ENCODE measurements around the gene NTF4.
A peak's percentile ranks its signal among the peaks of the same experiment; 100 is the strongest.
"Not testable (repeated sequence)": the region's sequence is repeated elsewhere in the genome, so short reads cannot be mapped to it uniquely, and the experiment has no call there.

Gene NTF4

GRCh38 chr19:49019242-49019932 lies 45.2 kb downstream of the NTF4 start:
- TF ChIP-seq CTCF (IDR thresholded peaks at IDR 0.05; ENCODE audit: borderline replicate concordance, insufficient read depth, low read depth, low read length): no peak
- no peak overlapping the region for H3K4me3 ChIP-seq (ENCODE audit: low read depth, low read length)

GRCh38 chr19:49018388-49019241 lies 46.0 kb downstream of the NTF4 start:
- H3K4me3 ChIP-seq (ENCODE audit: low read depth, low read length): not testable (repeated sequence)

- peak overlapping the region; percentile 44 for H3K4me3 ChIP-seq (ENCODE audit: low read depth, low read length)
- peak; percentile 83 for TF ChIP-seq CTCF (IDR thresholded peaks at IDR 0.05; ENCODE audit: borderline replicate concordance, insufficient read depth, low read depth, low read length)
These were observed 46.8 kb downstream of the NTF4 start for GRCh38 chr19:49017666-49018351.

DNA sequence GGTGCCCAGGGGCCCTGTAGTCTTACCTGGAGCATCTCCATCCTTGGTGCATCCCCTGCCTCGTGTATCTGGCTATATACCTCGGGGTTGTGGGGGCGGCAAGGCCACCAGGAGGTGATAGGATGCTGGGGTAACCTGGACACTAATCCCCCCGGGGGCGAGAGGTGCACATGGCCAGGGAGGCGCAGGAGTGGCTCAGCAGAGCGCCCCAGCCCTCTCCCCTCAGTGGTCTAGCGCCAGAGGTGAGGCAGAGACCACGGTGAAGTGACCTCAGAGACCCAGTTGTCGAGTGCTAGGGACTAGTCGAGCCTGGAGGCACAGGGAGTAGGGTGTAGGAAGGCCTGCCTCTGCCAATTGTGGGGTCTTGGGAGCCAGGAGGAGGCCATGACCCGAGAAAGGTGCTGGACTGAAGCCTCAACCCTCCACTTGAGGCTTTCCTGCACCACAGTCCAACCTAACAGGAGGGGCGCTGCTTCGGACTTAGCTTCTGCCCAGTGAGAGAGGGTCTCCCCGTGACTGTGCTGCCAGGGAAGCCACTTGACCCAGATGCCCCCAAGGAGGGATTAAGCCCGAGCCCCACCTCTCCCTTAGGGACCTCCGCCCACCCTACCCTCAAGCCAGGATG lies 47.5 kb downstream of the NTF4 start, which contains the start of gene LHB:
LHB (minus strand) TSS at position 51 of the 625 bp plus-strand sequence; CDS start at position 41, 10 bp downstream.
- peak within 1 kb of the TSS; percentile 44 for H3K4me3 ChIP-seq (ENCODE audit: low read depth, low read length)
- no peak for TF ChIP-seq CTCF (IDR thresholded peaks at IDR 0.05; ENCODE audit: borderline replicate concordance, insufficient read depth, low read depth, low read length)

- no peak for TF ChIP-seq CTCF (IDR thresholded peaks at IDR 0.05; ENCODE audit: borderline replicate concordance, insufficient read depth, low read depth, low read length)
- H3K4me3 ChIP-seq (ENCODE audit: low read depth, low read length): no peak overlapping the region
These were observed 48.4 kb downstream of the NTF4 start for GRCh38 chr19:49016067-49016839.

GRCh38 chr19:49014870-49015255 lies 49.8 kb downstream of the NTF4 start:
- no peak for TF ChIP-seq CTCF (IDR thresholded peaks at IDR 0.05; ENCODE audit: borderline replicate concordance, insufficient read depth, low read depth, low read length)
- no peak overlapping the region for H3K4me3 ChIP-seq (ENCODE audit: low read depth, low read length)
